ENCODE results near the gene RNF182. TPM values are rescaled to one million over a fixed set of nuclear protein-coding genes. Genes with fewer than 3 reads are reported as not detected.
A peak's percentile ranks its signal among the peaks of the same experiment; 100 is the strongest.
"Not testable (repeated sequence)": the region's sequence is repeated elsewhere in the genome, so short reads cannot be mapped to it uniquely, and the experiment has no call there.

RNF182 gene, protein sequence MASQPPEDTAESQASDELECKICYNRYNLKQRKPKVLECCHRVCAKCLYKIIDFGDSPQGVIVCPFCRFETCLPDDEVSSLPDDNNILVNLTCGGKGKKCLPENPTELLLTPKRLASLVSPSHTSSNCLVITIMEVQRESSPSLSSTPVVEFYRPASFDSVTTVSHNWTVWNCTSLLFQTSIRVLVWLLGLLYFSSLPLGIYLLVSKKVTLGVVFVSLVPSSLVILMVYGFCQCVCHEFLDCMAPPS
- polyA plus RNA-seq (ENCODE audit: insufficient read length in 10 of 10), result 1 to 10 TPM in 9 of 10 donors, under 1 TPM in 1; 0.92 to 2.5 (median 1.7) TPM
- long read RNA-seq, donor 1, partial matches to known transcripts, result 0 of 1 reads
- long read RNA-seq, donor 1, other reads (novel, unspliced or antisense), result 0 of 1 reads
- long read RNA-seq, donor 2, result 0 reads
- long read RNA-seq, donor 3, result 0 reads
- long read RNA-seq, donor 4, result 0 reads
- long read RNA-seq, donor 5, result 0 reads
- long read RNA-seq, donor 6, result 0 reads
- long read RNA-seq, donor 7, result 0 reads
- long read RNA-seq, donor 8, result 0 reads
- long read RNA-seq, donor 9, result 0 reads

DNA sequence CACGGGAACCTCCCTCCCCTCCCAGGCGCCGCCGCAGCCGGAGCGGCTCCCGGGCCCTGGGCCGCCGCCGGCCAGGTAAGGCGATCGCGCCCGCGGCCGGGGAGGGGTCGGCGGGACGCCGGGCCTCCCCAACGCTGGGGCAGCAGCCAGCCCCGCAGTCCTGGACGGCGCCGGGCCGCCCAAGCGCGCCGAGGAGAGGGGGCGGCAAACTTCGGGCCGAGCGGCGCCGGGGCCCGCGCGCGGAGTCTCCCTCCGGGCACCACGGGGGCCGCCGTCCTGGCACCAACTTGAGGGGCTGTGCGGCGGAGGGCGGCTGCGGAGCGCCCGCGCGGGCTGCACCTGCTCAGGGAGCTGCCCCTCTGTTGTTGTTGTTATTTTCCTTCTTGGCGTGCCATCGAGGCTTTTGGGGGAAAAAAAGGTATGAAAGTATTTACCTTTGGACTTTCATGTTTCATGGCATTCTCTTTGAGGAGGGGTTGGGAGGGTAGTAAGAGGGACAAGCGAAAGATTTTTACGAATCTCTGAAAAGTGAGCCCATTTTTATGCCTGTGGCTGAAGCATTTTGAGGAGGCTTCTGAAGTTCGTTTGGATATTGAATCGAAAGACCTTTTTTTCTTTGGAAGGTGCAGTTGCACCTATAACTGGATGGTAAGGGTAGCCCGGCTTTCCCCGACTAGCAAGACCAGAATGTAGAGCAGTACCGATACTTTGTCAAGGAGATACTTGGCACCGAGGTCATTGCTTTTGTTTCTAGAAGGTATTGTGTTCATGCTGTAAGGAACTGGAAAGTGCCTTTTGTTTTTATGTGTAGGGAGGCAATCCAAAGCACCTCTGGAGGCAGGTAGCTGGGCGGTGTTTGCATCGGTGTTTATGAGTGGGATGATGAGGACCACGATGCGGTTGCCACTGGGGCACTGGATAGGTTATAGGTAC lies at the start of gene RNF182:
RNF182 (plus strand) TSS at position 4 of the 933 bp plus-strand sequence. CDS start 52,168 bp downstream, outside the sequence.
- peak in 1 of 3 donors; percentile 49 for DNase-seq

DNA sequence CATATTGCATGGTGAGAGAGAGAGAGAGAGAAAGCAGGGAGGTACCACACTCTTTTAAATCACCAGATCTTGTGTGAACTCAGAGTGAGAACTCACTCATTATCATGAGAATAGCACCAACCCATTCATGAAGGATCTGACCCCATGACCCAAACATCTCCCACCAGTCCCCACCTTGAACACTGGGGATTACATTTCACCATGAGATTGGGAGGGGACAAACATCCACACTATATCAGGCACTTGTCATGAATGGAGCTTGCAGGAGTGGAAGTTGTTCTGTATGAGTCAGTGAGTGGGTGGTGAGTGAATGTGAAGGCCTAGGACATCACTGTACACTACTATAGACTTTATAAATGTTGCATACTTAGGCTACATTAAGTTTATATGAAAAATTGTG lies 47.7 kb upstream of the RNF182 start:
- no peak for DNase-seq

DNA sequence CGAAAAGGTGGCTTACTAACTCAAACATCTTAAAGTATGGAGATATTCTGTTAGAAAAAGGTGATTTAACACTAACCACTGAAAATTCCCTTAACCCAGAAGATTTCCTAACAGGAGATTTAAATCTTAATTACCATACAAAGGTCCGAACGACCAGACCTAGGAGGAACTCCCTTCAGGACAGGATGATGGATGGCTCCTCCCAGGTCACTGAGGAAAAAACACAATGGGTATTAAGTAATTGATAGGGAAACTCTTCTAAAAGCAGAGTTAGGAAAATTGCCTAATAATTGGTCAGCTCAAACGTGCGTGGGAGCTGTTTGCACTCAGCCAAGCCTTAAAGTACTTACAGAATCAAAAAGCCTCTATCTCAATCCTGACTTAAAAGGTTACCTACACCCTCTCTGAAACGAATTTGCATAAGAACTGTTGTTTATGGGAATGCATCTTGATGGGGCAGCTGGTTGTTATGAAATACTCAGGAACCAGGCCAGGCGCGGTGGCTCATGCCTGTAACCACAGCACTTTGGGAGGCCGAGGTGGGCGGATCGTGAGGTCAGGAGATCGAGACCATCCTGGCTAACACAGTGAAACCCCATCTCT lies 44.6 kb upstream of the RNF182 start:
- not testable (repeated sequence) for DNase-seq

DNA sequence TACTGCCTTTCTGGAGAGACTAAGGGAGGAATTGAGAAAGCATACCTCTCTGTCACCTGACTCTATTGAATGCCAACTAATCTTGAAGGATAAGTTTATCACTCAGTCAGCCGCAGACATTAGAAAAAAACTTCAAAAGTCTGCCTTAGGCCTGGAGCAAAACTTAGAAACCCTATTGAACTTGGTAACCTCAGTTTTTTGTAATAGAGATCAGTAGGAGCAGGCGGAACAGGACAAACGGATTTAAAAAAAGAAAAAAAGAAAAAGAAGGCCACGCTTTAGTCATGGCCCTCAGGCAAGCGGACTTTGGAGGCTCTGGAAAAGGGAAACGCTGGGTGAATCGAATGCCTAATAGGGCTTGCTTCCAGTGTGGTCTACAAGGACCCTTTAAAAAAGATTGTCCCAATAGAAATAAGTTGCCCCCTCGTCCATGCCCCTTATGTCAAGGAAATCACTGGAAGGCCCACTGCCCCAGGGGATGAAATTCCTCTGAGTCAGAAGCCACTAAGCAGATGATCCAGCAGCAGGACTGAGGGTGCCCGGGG lies 43.1 kb upstream of the RNF182 start:
- DNase-seq, result no peak

DNA sequence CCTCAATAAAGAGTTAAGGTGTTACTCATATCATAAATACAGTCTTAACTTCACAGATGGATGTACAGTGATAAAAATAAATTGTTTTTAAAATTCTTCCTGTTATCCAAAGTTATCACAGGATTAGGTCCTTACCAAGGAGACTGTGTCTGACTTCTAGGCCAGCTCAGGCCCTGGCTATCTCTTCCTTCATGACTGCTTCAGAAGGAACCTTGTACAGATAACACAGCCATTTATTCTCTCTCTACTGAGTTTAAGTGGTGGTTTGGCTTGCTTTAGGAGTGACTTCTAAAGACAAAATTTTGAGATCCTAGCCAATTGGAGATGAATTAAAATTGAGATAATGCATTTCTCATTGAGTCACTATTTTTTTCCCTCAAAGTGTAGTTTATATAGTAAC lies 40.8 kb upstream of the RNF182 start:
- DNase-seq, result no peak

DNA sequence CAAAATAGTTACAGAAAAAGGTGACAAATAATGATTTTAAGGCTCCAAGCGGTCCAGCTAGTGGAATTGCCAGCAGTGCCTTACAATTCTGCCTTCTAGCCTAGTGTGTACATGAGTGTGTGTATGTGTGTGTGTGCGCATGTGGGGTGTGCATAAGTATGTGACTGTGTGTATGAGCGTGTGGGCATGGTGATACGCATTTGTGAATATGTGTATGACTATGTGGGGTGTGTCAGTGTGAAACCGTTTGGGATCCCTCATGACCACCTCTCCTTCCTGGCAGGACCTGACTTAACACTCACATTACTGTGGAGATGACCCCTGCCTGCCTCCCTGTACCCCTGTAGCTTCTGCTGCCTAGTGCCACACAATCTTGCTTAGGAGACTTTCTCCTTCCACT lies 40.4 kb upstream of the RNF182 start:
- no peak for DNase-seq

DNA sequence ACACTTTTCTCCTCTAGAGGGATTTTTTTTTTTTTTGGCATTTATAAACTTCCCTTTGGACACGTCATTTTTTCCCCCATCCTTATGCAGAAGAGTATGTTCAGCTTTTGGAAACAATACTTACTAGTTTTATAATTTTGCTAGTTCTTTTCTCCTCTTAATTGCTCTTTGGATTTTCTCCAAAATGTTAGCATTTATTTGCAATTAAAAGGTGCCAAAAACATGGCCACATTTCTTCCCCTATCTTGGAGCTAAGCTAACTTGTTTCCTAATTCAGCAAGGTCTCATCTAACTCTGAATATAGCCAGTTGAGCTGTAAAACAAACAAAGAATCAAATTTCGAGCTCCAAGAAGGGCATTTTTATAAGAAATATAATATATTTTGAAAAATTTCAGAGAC lies 39.2 kb upstream of the RNF182 start:
- no peak for DNase-seq

DNA sequence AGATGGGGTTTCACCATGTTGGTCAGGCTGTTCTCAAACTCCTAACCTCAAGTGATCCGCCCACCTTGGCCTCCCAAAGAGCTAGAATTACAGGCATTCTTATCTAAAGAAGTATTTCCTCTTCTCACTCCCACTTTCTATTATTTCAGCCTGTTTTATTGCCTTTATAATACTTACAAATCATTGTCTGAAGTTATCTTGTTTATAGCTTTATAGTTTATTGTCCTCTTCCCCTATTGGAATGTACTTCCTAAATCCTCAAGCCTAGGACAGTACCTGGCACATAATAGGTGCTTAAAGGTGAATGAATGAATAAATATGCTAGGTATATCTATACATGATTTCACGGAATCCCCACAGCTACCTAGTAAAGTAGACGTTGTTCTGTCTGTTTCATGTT lies 37.8 kb upstream of the RNF182 start:
- no peak for DNase-seq

DNA sequence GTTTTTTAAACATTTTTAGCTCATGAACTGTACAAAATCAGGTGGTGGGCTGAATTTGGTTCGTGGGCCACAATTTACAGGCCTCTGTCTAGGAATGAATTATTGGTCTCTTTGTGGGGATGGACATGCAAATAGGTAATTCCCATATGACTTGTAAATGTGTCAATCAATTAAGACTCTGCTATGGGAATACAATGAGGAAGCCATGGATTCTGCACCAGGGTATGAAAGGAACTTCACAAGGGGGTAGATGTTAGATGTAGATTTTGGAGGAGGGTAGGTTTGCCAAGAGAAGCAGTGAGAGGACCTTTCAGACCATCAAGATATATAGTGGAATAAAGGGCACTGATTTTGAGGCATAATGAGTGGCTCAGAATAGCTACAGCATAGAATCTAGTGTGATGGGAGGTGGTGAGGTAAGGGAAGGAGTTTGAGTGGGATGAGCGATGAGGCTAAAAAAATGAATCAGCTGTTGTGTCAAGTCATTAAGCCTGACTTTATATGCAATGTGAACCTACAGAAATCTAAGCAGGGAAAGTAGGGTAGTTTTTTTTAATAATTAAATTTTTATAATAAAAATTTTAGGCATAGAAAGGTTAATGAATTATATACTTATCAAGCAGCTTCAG lies 32.6 kb upstream of the RNF182 start:
- DNase-seq, result no peak

DNA sequence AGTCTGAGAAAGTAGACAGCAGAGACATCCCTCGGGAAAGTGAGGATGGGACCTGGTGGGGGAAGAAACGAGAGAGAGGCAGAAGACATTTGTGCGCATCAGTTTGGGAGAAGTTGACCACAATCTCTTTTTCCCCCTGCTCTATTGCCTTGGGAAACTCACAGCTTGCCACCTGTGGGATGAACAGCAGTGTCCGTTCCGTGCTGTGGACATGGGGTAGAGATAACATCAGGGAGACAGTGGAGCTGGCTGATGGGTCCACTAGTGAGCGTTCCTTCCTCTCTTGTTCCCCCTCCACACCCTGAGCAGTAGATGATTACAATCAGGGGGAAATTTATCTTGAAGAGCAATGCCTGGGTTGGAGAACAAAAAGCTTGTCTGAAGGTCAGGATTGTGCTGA lies 21.8 kb upstream of the RNF182 start:
- no peak for DNase-seq

DNA sequence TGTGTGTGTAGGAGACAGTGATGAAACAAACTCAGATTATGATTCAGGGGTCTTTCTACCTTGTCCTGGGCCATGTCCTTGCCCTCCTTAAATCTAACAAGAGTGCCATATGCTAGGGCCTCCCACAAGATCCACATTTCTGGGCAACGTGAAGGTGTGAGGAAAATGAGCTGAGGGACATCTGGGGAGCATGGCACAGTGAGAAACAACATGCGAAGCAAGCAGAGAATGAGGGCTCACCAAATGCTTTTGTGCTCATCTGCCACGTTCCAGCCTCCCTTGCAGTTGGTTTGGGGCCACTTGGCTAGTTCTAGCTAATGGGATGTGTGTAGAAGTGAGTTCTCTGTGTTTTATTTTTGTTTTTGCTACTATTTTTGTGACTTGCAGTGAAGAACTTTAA lies 21.4 kb upstream of the RNF182 start:
- no peak for DNase-seq

DNA sequence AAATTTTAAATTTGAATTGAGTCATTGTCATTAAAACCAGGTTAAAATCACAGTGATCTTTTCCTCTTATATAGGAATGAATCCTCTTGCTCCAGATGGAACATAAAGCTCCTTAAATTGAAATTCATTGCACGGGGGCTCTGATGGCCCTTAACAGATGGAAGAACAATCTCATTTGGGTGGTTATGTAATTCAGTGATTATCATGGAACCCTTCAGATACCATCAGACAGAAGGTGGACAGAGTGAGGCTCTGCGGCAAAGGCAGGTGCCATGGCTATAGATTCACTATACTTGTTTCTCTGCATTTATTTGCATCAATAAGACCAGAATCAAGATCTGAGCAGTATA lies 17.8 kb upstream of the RNF182 start:
- no peak for DNase-seq

DNA sequence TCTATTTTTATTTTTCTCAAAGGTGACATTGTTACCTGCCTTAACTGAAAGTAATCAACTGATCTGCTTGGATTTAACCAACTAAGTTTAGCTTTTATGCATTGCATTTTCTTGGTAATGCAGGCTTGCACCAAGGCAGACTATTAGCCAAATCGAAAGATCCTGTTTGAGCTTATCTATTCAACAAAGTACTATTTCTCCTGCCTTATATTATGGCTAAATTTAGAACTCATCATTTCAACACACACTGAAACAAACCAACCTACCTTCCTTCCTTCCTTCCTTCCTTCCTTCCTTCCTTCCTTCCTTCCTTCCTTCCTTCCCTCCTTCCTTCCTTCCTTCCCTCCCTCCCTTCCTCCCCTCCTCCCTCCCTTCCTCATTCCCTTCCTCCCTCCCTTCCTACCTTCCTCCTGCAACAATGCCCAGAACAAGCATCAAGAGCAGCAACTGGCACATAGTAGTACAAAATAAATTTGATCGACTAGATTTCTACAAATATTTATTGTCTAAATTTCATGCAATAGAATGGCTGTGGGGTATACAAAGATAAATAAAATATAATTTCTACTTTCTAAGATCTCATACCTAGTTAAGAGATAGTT lies 17.0 kb upstream of the RNF182 start:
- DNase-seq, result no peak

DNA sequence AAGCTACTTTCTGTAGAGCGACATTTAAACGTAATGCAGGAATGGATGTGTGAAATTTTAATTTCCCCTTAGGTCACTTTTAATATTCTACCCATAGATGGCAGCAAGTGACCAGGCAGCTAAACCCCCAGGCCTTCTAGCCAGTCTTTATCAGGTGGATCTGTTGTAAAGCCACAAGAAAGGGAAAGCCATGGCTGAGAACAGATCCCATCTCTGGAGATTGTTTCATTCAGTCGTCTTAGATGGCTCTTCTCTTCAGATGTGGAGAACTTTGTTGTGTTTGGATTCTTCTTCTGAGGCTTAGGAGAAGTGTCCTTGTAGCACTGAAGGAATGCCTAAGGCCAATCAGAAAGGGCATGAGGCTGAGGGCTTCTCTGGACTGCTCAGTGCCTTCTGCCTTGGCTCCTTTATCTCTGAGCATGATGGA lies 15.8 kb upstream of the RNF182 start:
- peak; percentile 54 to 73 (median 58) for DNase-seq

DNA sequence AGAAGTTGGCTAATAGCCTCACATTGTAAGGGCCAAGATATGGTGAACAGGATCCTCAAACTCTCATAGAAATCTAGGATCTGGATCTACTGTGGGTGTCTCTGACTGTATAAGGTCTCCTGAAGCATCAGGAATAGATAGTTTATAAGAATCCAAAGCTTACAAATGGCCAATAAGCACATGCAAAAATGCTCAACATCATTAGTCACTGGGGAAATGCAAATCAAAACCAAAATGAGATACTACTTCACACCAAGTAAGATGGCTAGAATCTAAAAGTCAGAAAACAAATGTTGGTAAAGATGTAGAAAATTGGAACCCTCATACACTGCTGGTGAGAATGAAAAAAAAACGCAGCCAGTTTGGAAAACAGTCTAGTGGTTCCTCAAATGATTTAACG lies 14.3 kb upstream of the RNF182 start:
- DNase-seq, result no peak

DNA sequence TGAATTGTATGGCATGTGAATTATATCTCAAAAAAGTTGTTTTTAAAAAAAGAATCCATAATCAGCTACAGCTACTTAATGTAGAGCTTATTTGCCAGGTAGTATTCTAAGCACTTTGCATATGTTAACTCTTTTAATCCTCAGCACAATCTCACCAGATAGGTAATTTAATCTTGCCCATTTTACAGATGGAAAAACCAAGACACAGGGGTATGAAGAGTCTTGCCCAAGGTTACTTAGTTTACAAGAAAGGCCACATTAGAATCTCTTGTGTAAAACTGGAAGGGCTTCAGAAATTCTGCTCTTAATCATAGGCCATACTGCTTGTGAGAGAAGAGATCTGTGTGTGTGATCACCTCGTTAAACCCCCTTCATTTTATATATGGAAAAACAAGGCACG lies 13.4 kb upstream of the RNF182 start:
- DNase-seq, result no peak

DNA sequence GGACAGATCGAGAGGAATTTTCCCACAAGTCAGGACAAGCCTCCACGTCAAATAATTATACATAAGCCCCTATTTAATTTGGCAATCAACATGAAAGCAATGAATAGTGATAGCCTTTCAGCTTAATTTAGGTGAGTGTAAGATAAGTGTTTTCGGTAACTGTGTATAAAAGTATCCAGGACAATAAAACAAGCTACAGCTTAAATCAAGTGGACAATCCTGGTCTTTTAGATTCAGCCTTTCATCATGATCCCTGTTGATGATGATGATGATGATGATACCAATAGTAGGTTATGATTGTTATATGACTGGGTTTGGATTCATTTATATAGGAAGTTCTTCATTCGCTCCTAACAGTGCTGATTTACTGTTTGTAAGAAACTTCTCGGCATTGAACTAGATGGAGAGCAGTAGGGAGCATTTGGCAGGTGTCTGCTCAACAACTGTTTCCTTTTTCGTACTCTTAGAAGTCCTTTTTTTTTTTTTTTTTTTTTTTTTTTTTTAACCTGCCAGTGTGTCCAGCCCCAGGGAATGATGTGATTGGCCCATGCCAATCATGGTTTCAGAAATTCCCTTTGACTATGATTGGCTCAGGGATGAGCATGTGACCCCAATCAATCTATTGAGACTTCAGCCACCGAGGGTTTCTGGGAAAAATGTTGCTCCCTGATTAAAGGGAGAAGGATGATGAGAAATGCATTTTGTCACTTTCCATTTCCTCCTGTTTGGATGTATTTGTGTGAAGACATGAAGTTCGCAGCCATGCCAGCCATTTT lies 11.3 kb upstream of the RNF182 start:
- no peak for DNase-seq

DNA sequence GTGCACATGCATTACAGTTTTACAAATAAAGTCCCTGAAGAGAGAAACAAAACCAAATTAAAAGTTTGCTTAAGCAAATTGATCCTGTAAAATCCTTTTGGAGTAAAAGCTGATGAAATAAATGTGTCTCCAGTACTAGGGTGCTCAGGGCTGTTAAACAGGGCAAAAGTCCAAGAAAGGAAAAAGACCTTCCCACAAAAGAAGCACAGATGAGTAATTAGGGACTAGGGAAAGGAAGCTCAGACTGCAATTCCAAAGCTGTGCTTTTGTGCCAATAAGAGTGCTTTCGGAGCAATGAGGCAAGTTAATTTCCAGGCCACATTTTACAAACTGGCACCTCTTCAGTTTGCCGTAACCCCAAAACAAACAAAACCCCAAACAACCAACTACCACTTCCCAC lies 10.4 kb upstream of the RNF182 start:
- DNase-seq, result no peak

DNA sequence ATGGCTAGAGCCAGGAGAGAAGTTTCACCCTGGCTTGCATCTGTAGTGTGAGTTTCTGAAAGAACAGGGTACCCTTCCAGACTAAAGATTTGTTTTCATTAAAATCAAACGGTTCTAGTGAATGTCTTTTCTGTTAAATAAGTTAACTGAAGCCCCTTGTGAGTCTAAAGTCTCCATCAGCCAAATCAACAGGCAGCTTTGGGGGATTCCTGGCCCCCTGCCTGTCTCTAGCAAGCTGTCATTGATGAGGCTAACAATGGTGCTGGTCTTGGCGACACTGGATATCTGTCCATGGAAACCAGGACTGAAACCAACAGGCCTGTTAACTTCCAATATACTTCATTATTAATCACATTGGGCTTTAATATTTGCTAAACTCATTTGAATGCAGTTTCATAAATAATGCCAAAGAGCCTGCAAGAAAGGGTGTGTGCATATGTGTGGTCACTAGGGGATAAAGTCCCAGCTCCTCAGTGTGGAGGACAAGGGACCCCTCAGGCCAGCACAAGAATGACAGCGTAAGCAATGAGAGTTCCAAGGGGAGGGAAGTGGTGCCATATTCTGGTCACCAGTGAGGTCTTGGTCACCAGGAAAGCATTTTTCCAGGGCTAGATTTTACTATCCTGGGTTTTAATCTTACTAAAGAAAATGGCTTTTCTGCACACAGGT lies 9.1 kb upstream of the RNF182 start:
- no peak for DNase-seq

Data from muscle of back (tissue), 13 donors.